Fibroblast of mammary gland (primary cell): ENCODE results near the gene CDK6.

Experiments
- DNase-seq: peaks from one replicate; pipeline ENCODE4 v3.0.0-alpha.2; 2010; ENCODE audit warnings: low read depth
- H3K4me3 ChIP-seq: 2 replicates; pipeline ENCODE4 v1.5.1; 2011; ENCODE audit warnings: low read depth, mild to moderate bottlenecking, low read length, moderate library complexity; ENCODE audit not compliant: control insufficient read depth
- TF ChIP-seq, protein P1 (sequence below): conservative IDR thresholded peaks from 2 replicates; pipeline ENCODE4 v1.5.1; 2011; ENCODE audit warnings: low read depth, low read length, inconsistent platforms; ENCODE audit not compliant: control insufficient read depth, insufficient read depth

The CDK6 gene

DNA sequence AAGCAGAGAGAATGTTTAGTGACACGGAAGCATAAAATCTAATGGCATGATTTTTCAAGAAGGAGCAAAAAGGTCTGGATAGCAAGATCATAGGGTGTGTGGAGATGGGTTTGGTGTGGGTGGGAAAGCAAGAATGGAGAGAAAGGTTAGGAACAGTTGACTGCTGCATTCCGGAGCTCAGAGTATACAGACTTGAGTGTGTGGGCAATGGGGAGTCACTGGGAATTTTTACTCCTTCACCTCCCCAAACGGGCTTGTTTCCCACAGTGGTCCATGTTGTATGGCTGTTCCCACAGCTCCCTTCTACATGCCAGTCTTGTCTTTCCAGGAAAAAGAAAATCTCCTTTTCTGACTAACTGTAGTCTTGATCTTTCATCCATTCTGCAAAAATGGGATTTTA lies 122.1 kb downstream of the CDK6 start:
- TF ChIP-seq, protein P1, sequence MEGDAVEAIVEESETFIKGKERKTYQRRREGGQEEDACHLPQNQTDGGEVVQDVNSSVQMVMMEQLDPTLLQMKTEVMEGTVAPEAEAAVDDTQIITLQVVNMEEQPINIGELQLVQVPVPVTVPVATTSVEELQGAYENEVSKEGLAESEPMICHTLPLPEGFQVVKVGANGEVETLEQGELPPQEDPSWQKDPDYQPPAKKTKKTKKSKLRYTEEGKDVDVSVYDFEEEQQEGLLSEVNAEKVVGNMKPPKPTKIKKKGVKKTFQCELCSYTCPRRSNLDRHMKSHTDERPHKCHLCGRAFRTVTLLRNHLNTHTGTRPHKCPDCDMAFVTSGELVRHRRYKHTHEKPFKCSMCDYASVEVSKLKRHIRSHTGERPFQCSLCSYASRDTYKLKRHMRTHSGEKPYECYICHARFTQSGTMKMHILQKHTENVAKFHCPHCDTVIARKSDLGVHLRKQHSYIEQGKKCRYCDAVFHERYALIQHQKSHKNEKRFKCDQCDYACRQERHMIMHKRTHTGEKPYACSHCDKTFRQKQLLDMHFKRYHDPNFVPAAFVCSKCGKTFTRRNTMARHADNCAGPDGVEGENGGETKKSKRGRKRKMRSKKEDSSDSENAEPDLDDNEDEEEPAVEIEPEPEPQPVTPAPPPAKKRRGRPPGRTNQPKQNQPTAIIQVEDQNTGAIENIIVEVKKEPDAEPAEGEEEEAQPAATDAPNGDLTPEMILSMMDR: no peak
- no peak for DNase-seq
- no peak overlapping the region for H3K4me3 ChIP-seq

DNA sequence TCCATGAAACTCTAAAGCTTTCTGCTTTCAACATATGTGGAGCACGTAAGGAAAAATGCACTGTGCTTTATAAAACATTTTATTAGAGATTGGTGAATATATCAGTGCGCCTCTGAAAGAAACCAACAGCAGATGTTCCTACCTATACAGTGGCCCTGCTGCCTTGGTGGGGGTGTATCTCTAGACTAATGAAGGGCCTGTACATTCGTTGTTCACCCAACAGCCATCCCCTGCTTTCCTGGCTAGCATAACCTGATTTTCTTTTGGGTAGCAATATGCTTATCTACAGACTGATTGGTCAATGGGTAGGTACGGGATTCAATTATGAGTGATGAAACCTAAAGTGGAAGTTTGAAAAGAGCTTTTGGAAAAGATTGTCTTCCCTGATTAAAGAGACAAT lies 126.5 kb downstream of the CDK6 start:
- TF ChIP-seq, protein P1: no peak
- no peak overlapping the region for H3K4me3 ChIP-seq
- DNase-seq: no peak

DNA sequence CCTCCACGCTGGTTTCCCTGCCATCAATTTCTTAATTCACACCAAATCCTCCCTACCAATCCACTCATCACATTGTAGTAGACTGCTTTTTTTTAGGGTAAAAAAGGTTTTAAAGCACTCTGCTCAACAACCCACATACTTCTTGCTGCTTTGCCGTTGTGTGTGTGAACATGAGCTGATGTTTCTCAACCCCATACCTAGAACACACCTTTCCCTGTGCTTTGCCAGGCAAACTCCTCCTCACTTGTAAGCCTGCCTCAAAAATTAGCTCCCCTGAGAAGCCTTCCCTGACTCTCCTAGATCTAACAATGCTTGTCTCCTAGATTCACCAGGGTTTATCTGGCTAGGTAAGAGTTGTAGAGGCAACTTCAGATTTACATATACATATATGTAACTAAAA lies 127.2 kb downstream of the CDK6 start:
- TF ChIP-seq, protein P1: no peak
- no peak overlapping the region for H3K4me3 ChIP-seq
- no peak for DNase-seq

DNA sequence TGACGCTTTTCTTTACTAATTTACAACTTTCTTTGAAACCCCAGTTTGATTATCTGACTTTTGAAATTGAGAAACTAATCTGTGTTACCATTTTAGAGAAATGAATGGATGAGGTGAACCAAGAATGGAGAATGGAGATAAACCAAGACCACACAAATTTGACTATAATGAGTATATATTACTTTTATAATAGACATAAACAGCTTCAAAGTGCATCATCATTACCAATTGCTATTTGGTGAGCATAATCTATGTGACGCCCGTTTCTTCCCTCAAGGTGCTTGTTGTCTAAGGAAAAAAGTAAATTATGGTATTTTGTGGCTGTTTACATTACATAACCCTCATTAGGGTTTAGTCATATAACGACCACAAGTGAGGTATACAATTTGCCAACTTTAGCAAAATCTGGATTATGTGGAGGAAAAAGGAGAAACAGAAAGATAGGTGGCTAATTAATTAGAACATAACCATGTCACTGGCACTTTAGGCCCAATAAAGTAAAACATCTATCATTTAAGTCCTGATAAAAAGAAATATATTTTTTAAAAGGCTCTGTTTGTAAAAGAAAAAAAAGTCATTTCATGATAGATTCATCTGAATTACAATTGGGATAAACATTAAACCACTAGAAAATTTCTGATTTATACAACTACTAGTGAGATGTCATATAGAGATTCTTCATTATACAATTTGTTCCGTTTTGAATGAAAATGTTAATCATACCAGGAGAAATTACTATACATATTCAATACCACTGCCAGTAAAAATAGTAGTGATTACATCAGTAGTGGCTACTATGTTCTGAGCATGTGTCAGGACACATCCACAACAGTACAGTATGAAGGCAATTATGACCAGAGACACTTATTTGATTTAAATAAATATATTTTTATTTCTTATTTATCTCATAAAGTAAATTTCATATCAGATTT lies 128.0 kb downstream of the CDK6 start:
- H3K4me3 ChIP-seq: no peak overlapping the region
- TF ChIP-seq, protein P1: no peak
- no peak for DNase-seq

DNA sequence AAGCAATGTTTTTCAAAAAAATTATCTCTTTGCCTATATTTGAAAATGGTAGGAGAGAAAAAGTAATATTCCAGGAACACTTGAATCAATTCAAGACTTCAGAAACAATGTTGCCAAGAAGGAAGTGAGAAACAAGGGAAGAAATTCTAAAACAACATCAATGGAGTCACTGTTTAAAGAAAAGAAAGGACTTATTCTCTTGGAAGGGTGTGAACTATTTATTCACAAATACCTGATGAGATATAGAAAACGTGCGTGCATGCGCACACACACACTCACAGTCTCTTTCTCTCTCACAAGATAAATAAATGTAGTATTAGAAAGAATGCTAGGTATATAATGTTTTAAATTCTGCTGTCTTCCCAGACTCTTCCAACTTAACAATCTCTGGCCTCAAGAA lies 128.9 kb downstream of the CDK6 start:
- TF ChIP-seq, protein P1: no peak
- no peak overlapping the region for H3K4me3 ChIP-seq
- no peak for DNase-seq

DNA sequence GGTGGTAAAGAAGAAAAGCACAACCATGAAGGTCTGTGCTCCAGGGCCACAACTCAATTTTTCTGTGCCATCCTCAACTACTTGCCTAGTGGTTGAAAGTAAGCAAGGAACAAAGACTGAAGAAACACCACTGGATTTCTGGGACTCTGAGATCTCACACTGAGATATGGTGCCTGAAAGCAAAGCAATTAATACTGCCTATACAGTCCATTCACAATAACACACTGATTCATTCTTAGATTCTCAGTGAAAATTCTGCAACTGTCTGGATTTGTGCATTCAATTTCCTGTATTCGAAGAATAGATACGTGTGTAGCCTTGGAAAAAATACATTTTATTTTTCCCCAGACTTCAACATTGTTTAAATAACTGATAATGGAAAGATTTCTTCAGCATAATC lies 129.8 kb downstream of the CDK6 start:
- TF ChIP-seq, protein P1: no peak
- DNase-seq: no peak

More for the DNA sequence above, 129.8 kb downstream of the CDK6 start:
- H3K4me3 ChIP-seq: no peak overlapping the region
